H1 (cell line): ENCODE measurements around the gene DIDO1. TPM values are rescaled to one million over a fixed set of nuclear protein-coding genes. Genes with fewer than 3 reads are reported as not detected.
"Not testable (repeated sequence)": the region's sequence is repeated elsewhere in the genome, so short reads cannot be mapped to it uniquely, and the experiment has no call there.

Experiments
- CTCF ChIA-PET: fragments of 300-600 bp; sonication (Branson Sonifier 250); formaldehyde crosslinking; loops from one replicate; lab custom pipeline; 2021; ENCODE audit not compliant: partially characterized antibody; lab: Charles Lee
- POLR2A ChIA-PET: fragments of 300-600 bp; sonication (Branson Sonifier 250); formaldehyde crosslinking; loops from one replicate; lab custom pipeline; 2021; ENCODE audit warnings: inconsistent platforms; ENCODE audit not compliant: partially characterized antibody; lab: Charles Lee
- DNase-seq, 2 experiments: peaks; one replicate each; pipeline versions ENCODE4 v3.0.0 to v3.0.0-alpha.2; 2010 to 2022; ENCODE audit warnings: low spot score in 2 of 2, low read depth in 1 of 2, mixed read lengths in 1 of 2
- FAIRE-seq: peaks from 2 replicates; lab custom pipeline; 2011; peaks lifted over from hg19 to GRCh38; lab: Jason Lieb, UNC
- H2AFZ ChIP-seq: 2 replicates; pipeline ENCODE4 v1.8.1; 2012; ENCODE audit warnings: low read length, inconsistent platforms
- H2AK5ac ChIP-seq: 2 replicates; pipeline ENCODE4 v1.6.1; 2013; ENCODE audit warnings: low read depth, low read length
- H2BK120ac ChIP-seq: replicated peaks from 2 replicates; pipeline ENCODE3; 2013; ENCODE audit warnings: low read depth, low read length, inconsistent platforms
- H2BK12ac ChIP-seq: 2 replicates; pipeline ENCODE4 v1.6.1; 2013; ENCODE audit warnings: low read depth, low read length
- H2BK15ac ChIP-seq: 2 replicates; pipeline ENCODE4 v1.6.1; 2013; ENCODE audit warnings: low read length
- H2BK20ac ChIP-seq: 2 replicates; pipeline ENCODE4 v1.6.1; 2013; ENCODE audit warnings: low read length
- H2BK5ac ChIP-seq: 2 replicates; pipeline ENCODE4 v1.6.1; 2013; ENCODE audit warnings: low read depth, low read length
- H3K14ac ChIP-seq: 2 replicates; pipeline ENCODE4 v1.6.1; 2013; ENCODE audit warnings: inconsistent platforms; ENCODE audit not compliant: insufficient read length
- H3K18ac ChIP-seq: 2 replicates; pipeline ENCODE4 v1.6.1; 2013; ENCODE audit warnings: low read length; ENCODE audit errors: extremely low read depth
- H3K23ac ChIP-seq: 2 replicates; pipeline ENCODE4 v1.6.1; 2013; ENCODE audit warnings: inconsistent platforms; ENCODE audit not compliant: insufficient read length
- H3K23me2 ChIP-seq: 2 replicates; pipeline ENCODE4 v1.6.1; 2013; ENCODE audit warnings: low read depth, low read length
- H3K27ac ChIP-seq: 2 replicates; pipeline ENCODE4 v1.6.1; 2011; ENCODE audit warnings: low read depth, low read length, inconsistent platforms
- H3K27me3 ChIP-seq, 4 experiments: replicated peaks in 1 of 4; 1 replicate in 1 of 4; 2 replicates in 3 of 4; pipeline versions ENCODE4 v1.6.1 to v1.8.1; 2011 to 2013; ENCODE audit warnings: low read length in 3 of 4, mild to moderate bottlenecking in 3 of 4, inconsistent platforms in 2 of 4, mixed read lengths in 2 of 4, moderate library complexity in 1 of 4; ENCODE audit not compliant: control insufficient read depth in 3 of 4, insufficient read depth in 3 of 4; ENCODE audit errors: extremely low read depth in 1 of 4
- H3K36me3 ChIP-seq, 4 experiments: 2 replicates each; pipeline versions ENCODE4 v1.6.1 to v1.8.1; 2011 to 2013; ENCODE audit warnings: mild to moderate bottlenecking in 4 of 4, low read length in 3 of 4, moderate library complexity in 2 of 4, control low read depth in 1 of 4, inconsistent platforms in 1 of 4; ENCODE audit not compliant: insufficient read depth in 4 of 4, control insufficient read depth in 2 of 4
- H3K4ac ChIP-seq: replicated peaks from 2 replicates; pipeline ENCODE3; 2013; ENCODE audit warnings: low read length, low read depth, mixed read lengths, inconsistent platforms; ENCODE audit not compliant: insufficient read length
- H3K4me1 ChIP-seq, 4 experiments: replicated peaks in 1 of 4; 1 replicate in 1 of 4; 2 replicates in 3 of 4; pipeline versions ENCODE4 v1.6.1 to v1.8.1; 2011 to 2013; ENCODE audit warnings: low read length in 3 of 4, inconsistent platforms in 2 of 4, mixed read lengths in 1 of 4; ENCODE audit not compliant: insufficient read depth in 4 of 4, control insufficient read depth in 3 of 4
- H3K4me2 ChIP-seq, 2 experiments: 2 replicates each; pipeline versions ENCODE4 v1.6.1 to v1.8.1; 2011 to 2013; ENCODE audit warnings: low read depth in 2 of 2, low read length in 2 of 2, control low read depth in 1 of 2, inconsistent platforms in 1 of 2, mild to moderate bottlenecking in 1 of 2; ENCODE audit not compliant: insufficient read depth in 1 of 2
- H3K4me3 ChIP-seq, 4 experiments: fragments of 200-600, 300-600 bp in 1 of 4; sonication (generic), shearing (Covaris generic), sonication (Bioruptor Twin) in 1 of 4; 2 replicates each; pipeline versions ENCODE4 v1.5.1 to v1.8.1; 2011 to 2016; ENCODE audit warnings: low read length in 4 of 4, low read depth in 3 of 4, control low read depth in 2 of 4, inconsistent platforms in 2 of 4, mild to moderate bottlenecking in 2 of 4, mixed read lengths in 1 of 4, moderate library complexity in 1 of 4; ENCODE audit not compliant: insufficient read depth in 2 of 4; ENCODE audit errors: extremely low read depth in 1 of 4
- H3K56ac ChIP-seq: replicated peaks from 2 replicates; pipeline ENCODE3; 2013; ENCODE audit warnings: low read depth, mild to moderate bottlenecking, mixed read lengths, low read length, inconsistent platforms; ENCODE audit not compliant: insufficient read length
- H3K79me1 ChIP-seq: 2 replicates; pipeline ENCODE4 v1.6.1; 2013; ENCODE audit warnings: low read depth, low read length, control low read depth
- H3K79me2 ChIP-seq, 2 experiments: 2 replicates each; pipeline versions ENCODE4 v1.6.1 to v1.8.1; 2012 to 2013; ENCODE audit warnings: low read length in 2 of 2, mild to moderate bottlenecking in 2 of 2, inconsistent platforms in 1 of 2; ENCODE audit not compliant: insufficient read depth in 2 of 2, control insufficient read depth in 1 of 2
- H3K9ac ChIP-seq, 4 experiments: replicated peaks in 1 of 4; 1 replicate in 1 of 4; 2 replicates in 3 of 4; pipeline versions ENCODE4 v1.6.1 to v1.8.1; 2011 to 2013; ENCODE audit warnings: low read depth in 3 of 4, low read length in 3 of 4, control low read depth in 2 of 4, mild to moderate bottlenecking in 2 of 4, moderate library complexity in 2 of 4, inconsistent platforms in 1 of 4; ENCODE audit errors: extremely low read depth in 1 of 4
- H3K9me3 ChIP-seq, 2 experiments: 2 replicates each; pipeline versions ENCODE4 v1.6.1 to v1.8.1; 2012 to 2013; ENCODE audit warnings: mild to moderate bottlenecking in 2 of 2, moderate library complexity in 2 of 2, control low read depth in 1 of 2, inconsistent platforms in 1 of 2, low read depth in 1 of 2, low read length in 1 of 2, mixed read lengths in 1 of 2; ENCODE audit not compliant: insufficient read depth in 2 of 2
- H4K20me1 ChIP-seq, 2 experiments: replicated peaks in 1 of 2; 2 replicates each; pipeline versions ENCODE3 to v1.8.1; 2011 to 2013; ENCODE audit warnings: inconsistent platforms in 2 of 2, low read length in 2 of 2, mild to moderate bottlenecking in 1 of 2; ENCODE audit not compliant: insufficient read depth in 2 of 2, control insufficient read depth in 1 of 2
- H4K5ac ChIP-seq: 2 replicates; pipeline ENCODE4 v1.6.1; 2013; ENCODE audit warnings: low read length, low read depth, mixed read lengths, inconsistent platforms; ENCODE audit not compliant: insufficient read length
- H4K8ac ChIP-seq: 2 replicates; pipeline ENCODE4 v1.8.0; 2013; ENCODE audit warnings: mild to moderate bottlenecking, moderate library complexity, low read length, inconsistent platforms; ENCODE audit not compliant: insufficient read depth; ENCODE audit errors: extremely low read depth
- H4K91ac ChIP-seq: replicated peaks from 2 replicates; pipeline ENCODE3; 2013; ENCODE audit warnings: low read length, mixed read lengths, inconsistent platforms; ENCODE audit not compliant: insufficient read length
- CREB1 ChIP-seq: IDR thresholded peaks from 2 replicates; pipeline ENCODE4 v1.6.1; 2012; ENCODE audit warnings: inconsistent platforms
- CTCF ChIP-seq, 3 experiments: IDR thresholded peaks; 1 replicate in 2 of 3; 2 replicates in 1 of 3; pipeline versions ENCODE4 v1.5.1 to v1.6.1; 2011; ENCODE audit warnings: low read length in 3 of 3, mild to moderate bottlenecking in 3 of 3, inconsistent platforms in 2 of 3, low read depth in 1 of 3, moderate library complexity in 1 of 3; ENCODE audit not compliant: insufficient read depth in 1 of 3; ENCODE audit errors: control extremely low read depth in 1 of 3
- RAD21 ChIP-seq, 2 experiments: IDR thresholded peaks in 1 of 2; conservative IDR thresholded peaks in 1 of 2; 2 replicates each; pipeline ENCODE4 v1.6.1; 2011; ENCODE audit warnings: low read depth in 2 of 2, low read length in 2 of 2, improper control_type of control experiment in 1 of 2, inconsistent platforms in 1 of 2, mild to moderate bottlenecking in 1 of 2, moderate library complexity in 1 of 2
- WGBS, 2 experiments: shearing (Covaris generic) in 1 of 2; methylation state at CpG; one replicate each; pipeline versions ENCODE4 v1.1.6 to v1.1.7; 2013 to 2015; ENCODE audit warnings: low lambda C conversion rate in 2 of 2, mixed read lengths in 2 of 2, inconsistent platforms in 1 of 2, low coverage in 1 of 2, missing lambda C conversion rate in 1 of 2; ENCODE audit not compliant: insufficient replicate concordance in 2 of 2, insufficient coverage in 1 of 2, insufficient read length in 1 of 2; ENCODE audit errors: extremely low coverage in 1 of 2, missing lambda C conversion rate in 1 of 2; 5-methylcytosine and 5-hydroxymethylcytosine counted together
- polyA plus RNA-seq, 7 experiments: library from polyadenylated mRNA; depleted of rRNA in 3 of 7; stranded (reverse) in 5 of 7; unstranded in 2 of 7; fragments of >200 nt in 5 of 7; fragments of 200-250 nt in 2 of 7; gene quantifications; 1 replicate in 5 of 7; 2 replicates in 1 of 7; 4 replicates in 1 of 7; pipeline versions ENCODE4 v1.2.1 to v1.2.3, GENCODE V29; 2011 to 2013; ENCODE audit warnings: missing spikeins in 2 of 7, mixed read lengths in 2 of 7
- total RNA-seq: library from RNA; stranded (reverse); fragmentation: NEBNext Ultra II Directional; extraction: Animal tissue kit (Norgen Biotek cat#: 25700); gene quantifications from 2 replicates; pipeline ENCODE4 v1.2.1, GENCODE V29; 2021

Gene DIDO1
- total and polyA plus RNA-seq, 2 of the 8 experiments (the other 6 are each of a cell fraction or from before 2014, with no cell fraction given): 53.6 to 82.8 TPM

GRCh38 chr20:62873681-62874031, 52.6 kb downstream of the DIDO1 start:
- not testable (repeated sequence) for H2BK15ac ChIP-seq, FAIRE-seq

More at GRCh38 chr20:62873681-62874031, 52.6 kb downstream of the DIDO1 start:
- not testable (repeated sequence) for H3K9ac ChIP-seq, H2AFZ ChIP-seq, H4K20me1 ChIP-seq, H2AK5ac ChIP-seq, H3K4me3 ChIP-seq, H4K5ac ChIP-seq, H3K14ac ChIP-seq, H3K56ac ChIP-seq, H2BK12ac ChIP-seq, H2BK5ac ChIP-seq, H3K79me1 ChIP-seq, H4K91ac ChIP-seq, H3K23me2 ChIP-seq, H4K8ac ChIP-seq, H2BK120ac ChIP-seq, H2BK20ac ChIP-seq, H3K4ac ChIP-seq, H3K9me3 ChIP-seq, H3K23ac ChIP-seq, H3K27ac ChIP-seq, H3K18ac ChIP-seq, H3K79me2 ChIP-seq, H3K4me2 ChIP-seq, H3K4me1 ChIP-seq, H3K36me3 ChIP-seq, H3K27me3 ChIP-seq
- ChIA-PET POLR2A (interaction anchor here (1.0 to 1.5 kb wide), 3 partner anchors 12 to 54 kb away, joined by 3 to 5 read pairs (median 4); partner anchors contain the start of gene TCFL5), CTCF (interaction anchor here (0.6 to 4.9 kb wide), 10 partner anchors 13 to 175 kb away, joined by 3 to 31 read pairs (median 4); no protein-coding TSS in a partner anchor)
- peak in 1 of 2 experiments; percentile 79 for DNase-seq
- 14% methylated on average over 15 of the region's 15 CpGs; no CpG with 5 or more reads in 1 of the 2 experiments for WGBS, 2 experiments
- peak; percentile 35; the same call in 1 of the 2 replicates for TF ChIP-seq CREB1
- TF ChIP-seq RAD21 (IDR thresholded peaks at IDR 0.05 in 1 of 2, conservative IDR thresholded peaks at IDR 0.05 in 1 of 2; ENCODE audit: low read depth in 2 of 2, low read length in 2 of 2): peak; percentile 47 to 58
- peak; percentile 45 to 54 (median 52) for TF ChIP-seq CTCF (IDR thresholded peaks at IDR 0.05; ENCODE audit: control extremely low read depth in 1 of 3, insufficient read depth in 1 of 3, low read depth in 1 of 3, low read length in 3 of 3)
